HG03097 (cell line): ENCODE results near the gene ANKRD16.
A peak's percentile ranks its signal among the peaks of the same experiment; 100 is the strongest.
"Not testable (repeated sequence)": the region's sequence is repeated elsewhere in the genome, so short reads cannot be mapped to it uniquely, and the experiment has no call there.

Experiments
- ATAC-seq: cut with Tn5 transposase; IDR thresholded peaks from one replicate; pipeline ENCODE4 v1.9.1; 2021; ENCODE audit not compliant: unreplicated experiment, low FRiP score

The ANKRD16 gene

GRCh38 chr10:5889624-5890451, at the start of gene ANKRD16, which contains the start of gene FBH1:
Gene ANKRD16, minus strand, starts transcription at chr10:5889893. Its CDS starts 539 bp downstream, at chr10:5889354.
Gene FBH1, plus strand, starts transcription at chr10:5890243. Its CDS starts 103 bp downstream, at chr10:5890346.
- peak; percentile 84 for ATAC-seq

- ATAC-seq = no peak
These were observed 48.6 kb upstream of the ANKRD16 start for GRCh38 chr10:5938291-5938690.

GRCh38 chr10:5937016-5937415, 47.3 kb upstream of the ANKRD16 start:
- ATAC-seq = no peak

GRCh38 chr10:5935628-5936027, 45.9 kb upstream of the ANKRD16 start:
- no peak for ATAC-seq

- no peak for ATAC-seq
These were observed 44.3 kb upstream of the ANKRD16 start for GRCh38 chr10:5933909-5934546.

- ATAC-seq = no peak
These were observed 42.7 kb upstream of the ANKRD16 start for GRCh38 chr10:5932345-5932744.

GRCh38 chr10:5930272-5930671, 40.6 kb upstream of the ANKRD16 start:
- ATAC-seq = no peak

GRCh38 chr10:5929442-5929841, 39.7 kb upstream of the ANKRD16 start:
- ATAC-seq = no peak

- no peak for ATAC-seq
These were observed 37.6 kb upstream of the ANKRD16 start for GRCh38 chr10:5927306-5927705.

GRCh38 chr10:5924889-5925288, 35.2 kb upstream of the ANKRD16 start:
- no peak for ATAC-seq

- no peak for ATAC-seq
These were observed 32.1 kb upstream of the ANKRD16 start for GRCh38 chr10:5921746-5922145.

- ATAC-seq = no peak
These were observed 29.9 kb upstream of the ANKRD16 start for GRCh38 chr10:5919568-5919967.

- ATAC-seq = no peak
These were observed 29.1 kb upstream of the ANKRD16 start for GRCh38 chr10:5918763-5919162.

GRCh38 chr10:5917305-5917704, 27.6 kb upstream of the ANKRD16 start:
- no peak for ATAC-seq

- ATAC-seq = no peak
These were observed 25.8 kb upstream of the ANKRD16 start for GRCh38 chr10:5915451-5915850.

- no peak for ATAC-seq
These were observed 24.0 kb upstream of the ANKRD16 start for GRCh38 chr10:5913736-5914135.

- ATAC-seq = no peak
These were observed 22.0 kb upstream of the ANKRD16 start for GRCh38 chr10:5911670-5912069.

- ATAC-seq = no peak
These were observed 20.8 kb upstream of the ANKRD16 start for GRCh38 chr10:5910323-5911100.

GRCh38 chr10:5908676-5909075, 19.0 kb upstream of the ANKRD16 start:
- ATAC-seq = not testable (repeated sequence)

GRCh38 chr10:5906651-5907050, 17.0 kb upstream of the ANKRD16 start:
- no peak for ATAC-seq

- no peak for ATAC-seq
These were observed 16.3 kb upstream of the ANKRD16 start for GRCh38 chr10:5905854-5906507.
